Measurements from ENCODE around the gene PKNOX2. TPM values are rescaled to one million over a fixed set of nuclear protein-coding genes. Genes with fewer than 3 reads are reported as not detected.
"Not testable (repeated sequence)": the region's sequence is repeated elsewhere in the genome, so short reads cannot be mapped to it uniquely, and the experiment has no call there.

The PKNOX2 gene
- total RNA-seq, 2 donors from 2014 or later = 4.0 to 6.9 TPM

DNA sequence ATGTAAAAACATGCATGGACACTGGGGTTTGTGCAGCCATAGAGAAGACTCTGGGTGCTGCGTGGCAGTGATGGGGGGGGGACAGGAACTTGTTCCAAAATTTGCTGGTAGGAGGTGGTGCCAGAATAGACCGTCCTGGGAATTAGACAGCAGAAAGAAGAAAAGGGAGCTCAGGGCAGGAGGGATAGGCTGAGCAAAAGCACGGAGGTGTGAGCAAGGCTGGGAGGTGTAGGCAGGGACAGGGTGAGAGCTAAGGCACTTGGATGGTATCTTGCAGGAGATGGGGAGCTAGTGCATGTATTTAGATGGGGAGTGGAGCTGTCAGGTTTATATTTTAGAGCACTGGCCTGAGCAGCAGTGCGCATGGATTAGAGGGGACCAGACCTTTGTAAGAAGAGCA lies 53.8 kb downstream of the PKNOX2 start:
- no peak overlapping the region for H3K27ac ChIP-seq (ENCODE audit: low read depth, low read length)
- WGBS, 2 experiments (ENCODE audit: insufficient coverage in 1 of 2, insufficient read length in 1 of 2) = 84 to 89% methylated on average over 4 of the region's 4 CpGs
- H3K4me1 ChIP-seq (ENCODE audit: control insufficient read depth, insufficient read depth, low read length) = peaks cover 11% of the 10 kb centered on the region

GRCh38 chr11:125221461-125221860 lies 56.9 kb downstream of the PKNOX2 start:
- Mint-ChIP-seq H3K4me1 (peaks cover 33% of the 10 kb centered on the region), H3K4me3 (no peak overlapping the region)
- peaks cover 18% of the 10 kb centered on the region for H3K4me1 ChIP-seq (ENCODE audit: control insufficient read depth, insufficient read depth, low read length)

More for the DNA sequence above, 53.8 kb downstream of the PKNOX2 start:
- DNase-seq = no peak
- H3K27me3 Mint-ChIP-seq (ENCODE audit: insufficient read depth) = peaks cover 2% of the 10 kb centered on the region
- TF ChIP-seq CTCF (conservative IDR thresholded peaks at IDR 0.05) = no peak
- no peaks in the 10 kb centered on the region for H3K36me3 Mint-ChIP-seq (ENCODE audit: low read depth)
- no peaks in the 10 kb centered on the region for H3K9me3 Mint-ChIP-seq
- H3K27me3 ChIP-seq (ENCODE audit: control insufficient read depth, insufficient read depth, low read length, poor library complexity, severe bottlenecking) = no peaks in the 10 kb centered on the region
- H3K9me3 ChIP-seq (ENCODE audit: control insufficient read depth, low read length) = no peaks in the 10 kb centered on the region
- H3K4me3 Mint-ChIP-seq = no peak overlapping the region
- no peak overlapping the region for H3K4me3 ChIP-seq (ENCODE audit: low read length)
- no peak overlapping the region for H3K27ac Mint-ChIP-seq
- no peak overlapping the region for H3K9ac ChIP-seq (ENCODE audit: extremely low read depth, low read length, poor library complexity, severe bottlenecking)
- H3K36me3 ChIP-seq (ENCODE audit: control insufficient read depth, insufficient read depth, low read length) = no peaks in the 10 kb centered on the region
- peaks cover 28% of the 10 kb centered on the region for H3K4me1 Mint-ChIP-seq

GRCh38 chr11:125222494-125222893 lies 57.9 kb downstream of the PKNOX2 start:
- Mint-ChIP-seq H3K27me3 (ENCODE audit: insufficient read depth) (peaks cover 2% of the 10 kb centered on the region), H3K4me1 (peaks cover 28% of the 10 kb centered on the region), H3K27ac (no peak overlapping the region), H3K4me3 (no peak overlapping the region), H3K9me3 (no peaks in the 10 kb centered on the region), H3K36me3 (ENCODE audit: low read depth) (no peaks in the 10 kb centered on the region)
- H3K9me3 ChIP-seq (ENCODE audit: control insufficient read depth, low read length) = no peaks in the 10 kb centered on the region
- H3K4me1 ChIP-seq (ENCODE audit: control insufficient read depth, insufficient read depth, low read length) = peaks cover 11% of the 10 kb centered on the region
- no peak overlapping the region for H3K9ac ChIP-seq (ENCODE audit: extremely low read depth, low read length, poor library complexity, severe bottlenecking)
- no peak for DNase-seq
- WGBS, 2 experiments (ENCODE audit: insufficient coverage in 1 of 2, insufficient read length in 1 of 2) = 94 to 100% methylated on average over 1 to 4 of the region's 4 CpGs
- H3K4me3 ChIP-seq (ENCODE audit: low read length) = no peak overlapping the region
- H3K36me3 ChIP-seq (ENCODE audit: control insufficient read depth, insufficient read depth, low read length) = no peaks in the 10 kb centered on the region
- no peak for TF ChIP-seq CTCF (conservative IDR thresholded peaks at IDR 0.05)
- H3K27me3 ChIP-seq (ENCODE audit: control insufficient read depth, insufficient read depth, low read length, poor library complexity, severe bottlenecking) = no peaks in the 10 kb centered on the region
- H3K27ac ChIP-seq (ENCODE audit: low read depth, low read length) = no peak overlapping the region

More at GRCh38 chr11:125221461-125221860, 56.9 kb downstream of the PKNOX2 start:
- no peak overlapping the region for H3K27ac Mint-ChIP-seq
- Histone ChIP-seq H3K27me3 (ENCODE audit: control insufficient read depth, insufficient read depth, low read length, poor library complexity, severe bottlenecking) (no peaks in the 10 kb centered on the region), H3K9ac (ENCODE audit: extremely low read depth, low read length, poor library complexity, severe bottlenecking) (no peak overlapping the region), H3K36me3 (ENCODE audit: control insufficient read depth, insufficient read depth, low read length) (no peaks in the 10 kb centered on the region), H3K4me3 (ENCODE audit: low read length) (no peak overlapping the region), H3K9me3 (ENCODE audit: control insufficient read depth, low read length) (no peaks in the 10 kb centered on the region), H3K27ac (ENCODE audit: low read depth, low read length) (no peak overlapping the region)
- no peak for DNase-seq
- 95 to 100% methylated on average over 3 to 9 of the region's 10 CpGs for WGBS, 2 experiments (ENCODE audit: insufficient coverage in 1 of 2, insufficient read length in 1 of 2)
- peaks cover 2% of the 10 kb centered on the region for H3K27me3 Mint-ChIP-seq (ENCODE audit: insufficient read depth)
- H3K9me3 Mint-ChIP-seq = no peaks in the 10 kb centered on the region
- no peaks in the 10 kb centered on the region for H3K36me3 Mint-ChIP-seq (ENCODE audit: low read depth)
- no peak for TF ChIP-seq CTCF (conservative IDR thresholded peaks at IDR 0.05)

DNA sequence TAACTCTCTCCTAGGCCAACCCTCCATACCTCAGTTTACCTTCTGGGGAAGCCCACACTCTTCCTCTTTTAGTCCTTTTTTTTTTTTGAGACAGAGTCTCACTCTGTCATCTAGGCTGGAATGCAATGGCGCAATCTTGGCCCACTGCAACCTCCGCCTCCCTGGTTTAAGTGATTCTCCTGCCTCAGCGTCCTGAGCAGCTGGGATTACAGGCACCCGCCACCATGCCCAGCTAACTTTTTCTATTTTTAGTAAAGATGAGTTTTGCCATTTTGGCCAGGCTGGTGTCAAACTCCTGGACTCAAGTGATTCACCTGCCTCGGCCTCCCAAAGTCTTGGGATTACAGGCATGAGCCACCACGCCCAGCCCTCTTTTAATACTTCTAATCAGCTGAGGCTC lies 58.6 kb downstream of the PKNOX2 start:
- H3K27me3 ChIP-seq (ENCODE audit: control insufficient read depth, insufficient read depth, low read length, poor library complexity, severe bottlenecking); H3K4me3 ChIP-seq (ENCODE audit: low read length); H3K9me3 Mint-ChIP-seq; H3K9me3 ChIP-seq (ENCODE audit: control insufficient read depth, low read length); H3K27ac ChIP-seq (ENCODE audit: low read depth, low read length); H3K36me3 ChIP-seq (ENCODE audit: control insufficient read depth, insufficient read depth, low read length); H3K9ac ChIP-seq (ENCODE audit: extremely low read depth, low read length, poor library complexity, severe bottlenecking); DNase-seq; H3K27ac Mint-ChIP-seq; H3K4me3 Mint-ChIP-seq; H3K36me3 Mint-ChIP-seq (ENCODE audit: low read depth); H3K27me3 Mint-ChIP-seq (ENCODE audit: insufficient read depth): not testable (repeated sequence)
- peaks cover 11% of the 10 kb centered on the region for H3K4me1 ChIP-seq (ENCODE audit: control insufficient read depth, insufficient read depth, low read length)
- WGBS, 2 experiments (ENCODE audit: insufficient coverage in 1 of 2, insufficient read length in 1 of 2) = 97 to 100% methylated on average over 5 to 6 of the region's 6 CpGs
- peaks cover 25% of the 10 kb centered on the region for H3K4me1 Mint-ChIP-seq

Data from endodermal cell (in vitro differentiated cells).